Peyer's patch (tissue), 4 donors: ENCODE results near the gene ERVH48-1. TPM values are rescaled to one million over a fixed set of nuclear protein-coding genes. Genes with fewer than 3 reads are reported as not detected.
A peak's percentile ranks its signal among the peaks of the same experiment; 100 is the strongest.
"Not testable (repeated sequence)": the region's sequence is repeated elsewhere in the genome, so short reads cannot be mapped to it uniquely, and the experiment has no call there.

Experiments used
- DNase-seq, 3 donors: peaks; one replicate each; pipeline ENCODE4 v3.0.0-alpha.2; 2017 to 2019
- H3K27ac ChIP-seq, 4 donors: fragments of 200-600 bp; sonication (generic); one replicate each; pipeline ENCODE4 v1.5.1; 2016 to 2019
- H3K27me3 ChIP-seq, 2 donors: fragments of 200-600 bp; sonication (generic); one replicate each; pipeline ENCODE4 v1.5.1; 2019
- H3K36me3 ChIP-seq, 3 donors: fragments of 200-600 bp; sonication (generic); one replicate each; pipeline ENCODE4 v1.5.1; 2016 to 2019
- H3K4me1 ChIP-seq, 4 donors: fragments of 200-600 bp; sonication (generic); one replicate each; pipeline ENCODE4 v1.5.1; 2016 to 2019
- H3K4me3 ChIP-seq, 4 donors: fragments of 200-600 bp; sonication (generic); 1 replicate in 3 of 4; 2 replicates in 1 of 4; pipeline ENCODE4 v1.5.1; 2016 to 2019; ENCODE audit warnings: mild to moderate bottlenecking in 1 of 4
- H3K9me3 ChIP-seq, 4 donors: fragments of 200-600 bp; sonication (generic); one replicate each; pipeline ENCODE4 v1.5.1; 2016 to 2019; ENCODE audit warnings: mild to moderate bottlenecking in 1 of 4
- POLR2A ChIP-seq, 2 donors: fragments of 450-650 bp; IDR thresholded peaks; one replicate each; pipeline ENCODE4 v1.5.1; 2017; ENCODE audit warnings: antibody characterized with exemption in 2 of 2, mild to moderate bottlenecking in 2 of 2, moderate library complexity in 2 of 2
- total RNA-seq, 4 donors: library from RNA; depleted of rRNA; stranded (reverse); fragments of >200 nt; gene quantifications; one replicate each; pipeline ENCODE4 v1.1.0, GENCODE V29; 2016
- TF ChIP-seq, protein P1 (sequence below), 6 experiments: fragments of 450-650 bp in 4 of 6; fragments of 200-600 bp in 2 of 6; sonication (generic) in 1 of 6; IDR thresholded peaks; one replicate each; pipeline ENCODE4 v1.5.1; 2017 to 2019; ENCODE audit warnings: antibody characterized with exemption in 6 of 6, mild to moderate bottlenecking in 3 of 6, moderate library complexity in 1 of 6

Gene ERVH48-1
- total RNA-seq, 4 donors from 2014 or later, result not detected

- Histone ChIP-seq H3K9me3 (no peaks in the 10 kb centered on the region), H3K4me1 (no peaks in the 10 kb centered on the region), H3K27me3 (no peaks in the 10 kb centered on the region), H3K36me3 (no peaks in the 10 kb centered on the region), H3K27ac (no peak overlapping the region), H3K4me3 (no peak overlapping the region)
- TF ChIP-seq, protein P1, sequence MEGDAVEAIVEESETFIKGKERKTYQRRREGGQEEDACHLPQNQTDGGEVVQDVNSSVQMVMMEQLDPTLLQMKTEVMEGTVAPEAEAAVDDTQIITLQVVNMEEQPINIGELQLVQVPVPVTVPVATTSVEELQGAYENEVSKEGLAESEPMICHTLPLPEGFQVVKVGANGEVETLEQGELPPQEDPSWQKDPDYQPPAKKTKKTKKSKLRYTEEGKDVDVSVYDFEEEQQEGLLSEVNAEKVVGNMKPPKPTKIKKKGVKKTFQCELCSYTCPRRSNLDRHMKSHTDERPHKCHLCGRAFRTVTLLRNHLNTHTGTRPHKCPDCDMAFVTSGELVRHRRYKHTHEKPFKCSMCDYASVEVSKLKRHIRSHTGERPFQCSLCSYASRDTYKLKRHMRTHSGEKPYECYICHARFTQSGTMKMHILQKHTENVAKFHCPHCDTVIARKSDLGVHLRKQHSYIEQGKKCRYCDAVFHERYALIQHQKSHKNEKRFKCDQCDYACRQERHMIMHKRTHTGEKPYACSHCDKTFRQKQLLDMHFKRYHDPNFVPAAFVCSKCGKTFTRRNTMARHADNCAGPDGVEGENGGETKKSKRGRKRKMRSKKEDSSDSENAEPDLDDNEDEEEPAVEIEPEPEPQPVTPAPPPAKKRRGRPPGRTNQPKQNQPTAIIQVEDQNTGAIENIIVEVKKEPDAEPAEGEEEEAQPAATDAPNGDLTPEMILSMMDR (IDR thresholded peaks at IDR 0.05), result no peak
- TF ChIP-seq POLR2A (IDR thresholded peaks at IDR 0.05), result no peak
- no peak for DNase-seq
Observed at GRCh38 chr21:42887326-42887725, 38.1 kb downstream of the ERVH48-1 start.

- Histone ChIP-seq H3K4me3 (no peak overlapping the region), H3K27ac (no peak overlapping the region), H3K36me3 (no peaks in the 10 kb centered on the region), H3K9me3 (no peaks in the 10 kb centered on the region), H3K27me3 (no peaks in the 10 kb centered on the region), H3K4me1 (peaks cover 0 to 8% (median 0%) of the 10 kb centered on the region in 4 donors)
- TF ChIP-seq, protein P1 (IDR thresholded peaks at IDR 0.05), result no peak
- TF ChIP-seq POLR2A (IDR thresholded peaks at IDR 0.05), result no peak
- no peak for DNase-seq
Observed at GRCh38 chr21:42883921-42884320, 41.5 kb downstream of the ERVH48-1 start.

- DNase-seq, result no peak
- peaks cover 0 to 15% (median 4%) of the 10 kb centered on the region in 4 donors for H3K4me1 ChIP-seq
- peaks cover 0 to 12% (median 0%) of the 10 kb centered on the region in 3 donors for H3K36me3 ChIP-seq
- TF ChIP-seq POLR2A (IDR thresholded peaks at IDR 0.05), result no peak
- TF ChIP-seq, protein P1 (IDR thresholded peaks at IDR 0.05), result no peak
- peak overlapping the region in 1 of 4 donors; percentile 79 for H3K27ac ChIP-seq
- H3K27me3 ChIP-seq, result no peaks in the 10 kb centered on the region
- H3K9me3 ChIP-seq, result no peaks in the 10 kb centered on the region
- peak overlapping the region in 2 of 4 donors; percentile 84 to 96 for H3K4me3 ChIP-seq
Observed at GRCh38 chr21:42880352-42880751, 45.1 kb downstream of the ERVH48-1 start.

DNA sequence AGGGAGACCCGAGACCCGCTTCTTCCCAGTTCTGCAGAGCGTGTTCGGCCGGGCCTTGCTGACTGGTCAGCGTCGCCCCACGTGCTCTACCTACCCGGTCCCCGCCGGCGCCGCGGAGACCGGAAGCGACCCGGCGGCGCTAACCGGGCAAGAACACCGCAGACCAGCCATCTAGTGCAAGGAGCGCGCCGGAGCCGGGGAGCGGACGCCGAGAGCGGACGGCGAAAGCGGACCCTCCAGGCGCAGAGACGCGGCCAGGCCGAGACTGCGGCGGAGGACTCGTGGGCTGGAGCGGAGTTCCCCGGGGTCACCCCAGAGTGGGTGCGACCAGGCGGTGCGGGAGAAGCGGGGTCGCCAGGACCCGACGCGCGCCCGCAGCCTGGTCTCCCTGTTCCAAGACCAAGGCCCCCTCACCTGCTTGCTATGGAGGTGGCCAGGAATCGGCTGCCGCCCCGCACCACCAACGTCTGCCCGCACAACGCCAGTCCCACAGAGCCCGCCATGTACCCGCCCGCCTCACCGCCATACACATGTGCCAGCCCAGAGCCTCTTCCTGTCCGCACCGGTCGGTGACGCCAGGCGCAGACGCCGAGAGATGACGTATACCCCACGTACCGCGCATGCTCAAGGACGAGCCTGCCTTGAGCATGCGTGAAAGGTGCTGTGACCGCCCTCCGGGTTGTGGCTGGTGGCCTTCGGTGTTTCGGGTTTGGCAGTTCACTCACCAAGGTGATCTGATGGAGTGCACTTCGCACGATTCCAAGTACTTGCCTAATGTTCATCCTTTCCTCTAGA is 46.2 kb downstream of the ERVH48-1 start, which contains the start of gene WDR4:
Gene WDR4 (minus strand): TSS at position 547 of the 795 bp plus-strand sequence. CDS start 44 bp downstream, at position 503.
- peak; percentile 71 to 94 for TF ChIP-seq POLR2A (IDR thresholded peaks at IDR 0.05)
- TF ChIP-seq, protein P1 (IDR thresholded peaks at IDR 0.05), result no peak
- no peaks in the 10 kb centered on the region for H3K9me3 ChIP-seq
- peak; percentile 93 to 99 (median 99) for DNase-seq
- H3K4me3 ChIP-seq, result peak within 1 kb of the TSS; percentile 77 to 100 (median 90)
- no peaks in the 10 kb centered on the region for H3K27me3 ChIP-seq
- H3K4me1 ChIP-seq, result peaks cover 0 to 15% (median 4%) of the 10 kb centered on the region in 4 donors
- peaks cover 0 to 22% (median 0%) of the 10 kb centered on the region in 3 donors for H3K36me3 ChIP-seq
- H3K27ac ChIP-seq, result peak within 1 kb of the TSS; percentile 79 to 89 (median 84)

GRCh38 chr21:42878678-42878992 is 46.8 kb downstream of the ERVH48-1 start:
- Histone ChIP-seq H3K4me3 (peak overlapping the region; percentile 77 to 100 (median 90)), H3K4me1 (peaks cover 0 to 15% (median 4%) of the 10 kb centered on the region in 4 donors), H3K27me3 (no peaks in the 10 kb centered on the region), H3K27ac (peak overlapping the region; percentile 79 to 89 (median 84)), H3K9me3 (no peaks in the 10 kb centered on the region), H3K36me3 (peaks cover 0 to 25% (median 0%) of the 10 kb centered on the region in 3 donors)
- TF ChIP-seq, protein P1 (IDR thresholded peaks at IDR 0.05), result no peak
- TF ChIP-seq POLR2A (IDR thresholded peaks at IDR 0.05), result no peak
- DNase-seq, result no peak

DNA sequence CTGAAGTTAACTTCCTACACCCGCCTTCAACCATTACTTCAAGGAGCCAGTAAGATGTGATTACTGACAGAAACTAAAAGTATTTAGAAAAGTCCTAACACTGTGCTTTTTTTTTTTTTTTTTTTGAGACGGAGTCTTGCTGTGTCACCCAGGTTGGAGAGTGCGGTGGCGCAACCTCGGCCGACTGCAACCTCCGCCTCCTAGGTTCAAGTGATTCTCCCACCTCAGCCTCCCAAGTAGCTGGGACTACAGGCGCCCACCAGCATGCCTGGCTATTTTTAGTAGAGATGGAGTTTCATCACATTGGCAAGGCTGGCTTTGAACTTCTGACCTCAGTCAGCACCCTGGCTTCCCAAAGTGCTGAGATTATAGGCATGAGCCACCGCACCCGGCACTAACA is 49.6 kb downstream of the ERVH48-1 start:
- H3K27me3 ChIP-seq, DNase-seq, H3K9me3 ChIP-seq, H3K4me3 ChIP-seq, H3K27ac ChIP-seq: not testable (repeated sequence)
- H3K4me1 ChIP-seq, result peaks cover 0 to 15% (median 4%) of the 10 kb centered on the region in 4 donors
- peaks cover 0 to 51% (median 0%) of the 10 kb centered on the region in 3 donors for H3K36me3 ChIP-seq
